Panc1 (cell line): ENCODE measurements around the gene WBP2NL. TPM values are rescaled to one million over a fixed set of nuclear protein-coding genes. Genes with fewer than 3 reads are reported as not detected.

Experiments
- ATAC-seq: fragments of 200-7000 bp; cut with Tn5 transposase; 2 replicates; pipeline ENCODE4 v1.9.1; 2020; ENCODE audit warnings: mild to moderate bottlenecking, moderate library complexity
- BruUV-seq: library from RNA; stranded (reverse); fragments of 400-500 nt; replicated peaks from 2 replicates; lab custom pipeline; 2021; lab: Mats Ljungman, UMichigan
- CTCF ChIA-PET: fragments of 300-600 bp; sonication (Branson Sonifier 250); formaldehyde crosslinking; loops from one replicate; lab custom pipeline; 2022; ENCODE audit warnings: antibody characterized with exemption; lab: Charles Lee
- POLR2A ChIA-PET: fragments of 300-600 bp; sonication (Branson Sonifier 250); formaldehyde crosslinking; loops from one replicate; lab custom pipeline; 2022; ENCODE audit warnings: antibody characterized with exemption; lab: Charles Lee
- DNase-seq: peaks from one replicate; pipeline ENCODE4 v3.0.0-alpha.2; 2010; ENCODE audit warnings: low read depth, low spot score
- H3K27ac ChIP-seq: 2 replicates; pipeline ENCODE4 v1.5.1; 2011; ENCODE audit warnings: mild to moderate bottlenecking, low read length, inconsistent platforms
- H3K27me3 ChIP-seq: fragments of 200-500 bp; sonication (Bioruptor generic); 2 replicates; pipeline ENCODE4 v1.6.0; 2014; ENCODE audit warnings: low read length, inconsistent platforms; ENCODE audit not compliant: control insufficient read depth, insufficient read depth
- H3K36me3 ChIP-seq: fragments of 200-500 bp; sonication (Bioruptor generic); 2 replicates; pipeline ENCODE4 v1.5.1; 2014; ENCODE audit warnings: inconsistent platforms, mild to moderate bottlenecking, low read length, moderate library complexity; ENCODE audit not compliant: control insufficient read depth, insufficient read depth
- H3K4me1 ChIP-seq: 2 replicates; pipeline ENCODE4 v1.5.1; 2011; ENCODE audit warnings: inconsistent platforms, mild to moderate bottlenecking, low read length, moderate library complexity; ENCODE audit not compliant: control insufficient read depth, insufficient read depth
- H3K4me3 ChIP-seq, 2 experiments: 2 replicates each; pipeline ENCODE4 v1.5.1; 2011 to 2012; ENCODE audit warnings: low read depth in 2 of 2, low read length in 2 of 2, mild to moderate bottlenecking in 2 of 2, inconsistent platforms in 1 of 2, moderate library complexity in 1 of 2
- H3K9me3 ChIP-seq: fragments of 200-500 bp; sonication (Bioruptor generic); 2 replicates; pipeline ENCODE4 v1.5.1; 2014; ENCODE audit warnings: low read depth, mild to moderate bottlenecking, inconsistent platforms, low read length, moderate library complexity; ENCODE audit not compliant: control insufficient read depth, insufficient read depth
- POLR2AphosphoS5 ChIP-seq: IDR thresholded peaks from 2 replicates; pipeline ENCODE4 v1.6.1; 2012; ENCODE audit warnings: mild to moderate bottlenecking, low read depth, low read length, moderate library complexity
- SIN3A ChIP-seq: IDR thresholded peaks from 2 replicates; pipeline ENCODE4 v1.6.1; 2012; ENCODE audit warnings: low read depth, mild to moderate bottlenecking, low read length, moderate library complexity, borderline replicate concordance; ENCODE audit not compliant: insufficient read depth
- TCF7L2 ChIP-seq: IDR thresholded peaks from 2 replicates; pipeline ENCODE4 v1.6.1; 2011; ENCODE audit warnings: mild to moderate bottlenecking, low read depth, low read length, inconsistent platforms
- in situ Hi-C: cut with HindIII; loops from 2 replicates; pipeline ENCODE4 v1.10.0; 2016; ENCODE audit warnings: low sequenced_read_pairs, low pct_unique_long_range_greater_than_20kb
- intact Hi-C: fragments of 100-400 bp; cut with micrococcal nuclease; formaldehyde crosslinking; loops from one replicate; pipeline ENCODE4 v1.10.0; 2022; ENCODE audit not compliant: unreplicated experiment
- total RNA-seq: library from RNA; stranded (reverse); gene quantifications from one replicate; pipeline ENCODE4 v1.2.1, GENCODE V29; 2021; ENCODE audit not compliant: unreplicated experiment
- TF ChIP-seq, protein P1 (sequence below), 2 experiments: IDR thresholded peaks; 2 replicates each; pipeline ENCODE4 v1.6.1; 2011 to 2012; ENCODE audit warnings: low read depth in 2 of 2, control low read depth in 1 of 2, low read length in 1 of 2, mild to moderate bottlenecking in 1 of 2, moderate library complexity in 1 of 2; ENCODE audit not compliant: insufficient read depth in 1 of 2
- TF ChIP-seq, protein P2 (sequence below): fragments of 450-650 bp; IDR thresholded peaks from 2 replicates; pipeline ENCODE4 v1.5.1; 2017; ENCODE audit warnings: mild to moderate bottlenecking

WBP2NL gene
- total RNA-seq, 1 experiment from 2014 or later = 0.44 TPM

DNA sequence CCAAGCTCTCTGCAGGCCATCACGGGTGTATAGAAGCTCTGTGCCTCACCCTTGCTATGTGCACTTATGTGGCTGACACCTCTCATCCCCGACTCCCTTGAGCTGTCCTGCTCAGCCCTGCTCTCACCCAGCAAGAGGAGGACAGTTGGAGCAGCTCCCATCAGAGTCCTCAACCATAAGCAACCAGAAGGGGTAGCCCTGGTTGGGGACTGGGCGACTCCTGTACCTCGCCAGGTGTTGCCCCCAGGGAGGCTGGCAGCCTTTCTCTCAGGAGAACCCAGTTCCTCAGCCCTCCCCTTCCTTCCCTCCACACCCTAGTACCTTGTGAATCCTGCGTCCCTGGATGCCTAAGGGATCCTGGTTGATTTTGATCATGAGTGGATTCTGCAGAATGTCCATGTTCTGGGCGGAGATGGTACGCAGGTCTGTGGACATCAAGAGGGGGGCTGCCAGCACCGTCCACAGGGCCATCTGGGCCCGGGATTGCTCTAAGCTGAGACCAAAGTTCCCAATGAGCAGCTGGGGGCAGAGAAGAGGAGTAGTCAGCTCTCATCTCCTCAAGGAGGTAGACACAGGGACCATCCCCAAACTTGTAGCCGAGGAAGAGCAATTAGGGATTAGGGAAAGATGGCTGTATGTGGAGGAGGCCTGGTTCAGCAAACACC is 64.0 kb downstream of the WBP2NL start:
- Histone ChIP-seq H3K4me1 (no peaks in the 10 kb centered on the region), H3K36me3 (no peaks in the 10 kb centered on the region), H3K27me3 (no peaks in the 10 kb centered on the region), H3K9me3 (0 out of 2 replicates have a peak, but pooled peaks cover 3% of the 10 kb centered on the region), H3K27ac (no peak overlapping the region), H3K4me3 (no peak overlapping the region)
- ATAC-seq = no peak
- no TSS peak for BruUV-seq
- in situ Hi-C loops (no loop called here), intact Hi-C loops (no loop called here)
- POLR2A ChIA-PET = no interaction called here
- TF ChIP-seq TCF7L2 (no peak), POLR2AphosphoS5 (no peak), SIN3A (no peak)
- TF ChIP-seq, protein P1, sequence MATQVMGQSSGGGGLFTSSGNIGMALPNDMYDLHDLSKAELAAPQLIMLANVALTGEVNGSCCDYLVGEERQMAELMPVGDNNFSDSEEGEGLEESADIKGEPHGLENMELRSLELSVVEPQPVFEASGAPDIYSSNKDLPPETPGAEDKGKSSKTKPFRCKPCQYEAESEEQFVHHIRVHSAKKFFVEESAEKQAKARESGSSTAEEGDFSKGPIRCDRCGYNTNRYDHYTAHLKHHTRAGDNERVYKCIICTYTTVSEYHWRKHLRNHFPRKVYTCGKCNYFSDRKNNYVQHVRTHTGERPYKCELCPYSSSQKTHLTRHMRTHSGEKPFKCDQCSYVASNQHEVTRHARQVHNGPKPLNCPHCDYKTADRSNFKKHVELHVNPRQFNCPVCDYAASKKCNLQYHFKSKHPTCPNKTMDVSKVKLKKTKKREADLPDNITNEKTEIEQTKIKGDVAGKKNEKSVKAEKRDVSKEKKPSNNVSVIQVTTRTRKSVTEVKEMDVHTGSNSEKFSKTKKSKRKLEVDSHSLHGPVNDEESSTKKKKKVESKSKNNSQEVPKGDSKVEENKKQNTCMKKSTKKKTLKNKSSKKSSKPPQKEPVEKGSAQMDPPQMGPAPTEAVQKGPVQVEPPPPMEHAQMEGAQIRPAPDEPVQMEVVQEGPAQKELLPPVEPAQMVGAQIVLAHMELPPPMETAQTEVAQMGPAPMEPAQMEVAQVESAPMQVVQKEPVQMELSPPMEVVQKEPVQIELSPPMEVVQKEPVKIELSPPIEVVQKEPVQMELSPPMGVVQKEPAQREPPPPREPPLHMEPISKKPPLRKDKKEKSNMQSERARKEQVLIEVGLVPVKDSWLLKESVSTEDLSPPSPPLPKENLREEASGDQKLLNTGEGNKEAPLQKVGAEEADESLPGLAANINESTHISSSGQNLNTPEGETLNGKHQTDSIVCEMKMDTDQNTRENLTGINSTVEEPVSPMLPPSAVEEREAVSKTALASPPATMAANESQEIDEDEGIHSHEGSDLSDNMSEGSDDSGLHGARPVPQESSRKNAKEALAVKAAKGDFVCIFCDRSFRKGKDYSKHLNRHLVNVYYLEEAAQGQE (IDR thresholded peaks at IDR 0.05; ENCODE audit: insufficient read depth in 1 of 2, low read depth in 2 of 2, low read length in 1 of 2) = no peak
- TF ChIP-seq, protein P2, sequence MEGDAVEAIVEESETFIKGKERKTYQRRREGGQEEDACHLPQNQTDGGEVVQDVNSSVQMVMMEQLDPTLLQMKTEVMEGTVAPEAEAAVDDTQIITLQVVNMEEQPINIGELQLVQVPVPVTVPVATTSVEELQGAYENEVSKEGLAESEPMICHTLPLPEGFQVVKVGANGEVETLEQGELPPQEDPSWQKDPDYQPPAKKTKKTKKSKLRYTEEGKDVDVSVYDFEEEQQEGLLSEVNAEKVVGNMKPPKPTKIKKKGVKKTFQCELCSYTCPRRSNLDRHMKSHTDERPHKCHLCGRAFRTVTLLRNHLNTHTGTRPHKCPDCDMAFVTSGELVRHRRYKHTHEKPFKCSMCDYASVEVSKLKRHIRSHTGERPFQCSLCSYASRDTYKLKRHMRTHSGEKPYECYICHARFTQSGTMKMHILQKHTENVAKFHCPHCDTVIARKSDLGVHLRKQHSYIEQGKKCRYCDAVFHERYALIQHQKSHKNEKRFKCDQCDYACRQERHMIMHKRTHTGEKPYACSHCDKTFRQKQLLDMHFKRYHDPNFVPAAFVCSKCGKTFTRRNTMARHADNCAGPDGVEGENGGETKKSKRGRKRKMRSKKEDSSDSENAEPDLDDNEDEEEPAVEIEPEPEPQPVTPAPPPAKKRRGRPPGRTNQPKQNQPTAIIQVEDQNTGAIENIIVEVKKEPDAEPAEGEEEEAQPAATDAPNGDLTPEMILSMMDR = no peak
- no peak for DNase-seq
- CTCF ChIA-PET = interaction anchor here (0.6 kb wide), 1 partner anchor 239 kb away, joined by 6 read pairs; no protein-coding TSS in a partner anchor

DNA sequence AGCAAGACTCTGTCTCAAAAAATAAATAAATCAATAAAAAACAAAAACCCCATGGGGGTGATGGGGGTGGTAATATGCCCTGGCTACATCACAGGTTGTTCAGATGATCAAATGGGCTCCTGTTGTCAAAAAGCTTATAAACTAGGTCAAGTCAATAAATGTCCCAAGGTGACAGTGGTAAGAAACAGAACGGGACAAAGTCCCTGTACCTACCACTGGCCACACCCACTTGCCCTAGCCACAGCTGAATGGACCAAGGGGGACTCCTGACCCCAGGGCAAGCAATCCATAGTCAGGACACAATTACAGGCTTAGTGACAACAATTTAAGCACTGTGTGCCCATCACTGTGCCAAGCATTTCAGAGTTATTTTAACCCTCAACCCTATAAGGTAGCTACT is 66.0 kb downstream of the WBP2NL start:
- no peaks in the 10 kb centered on the region for H3K36me3 ChIP-seq
- ChIA-PET CTCF (no interaction called here), POLR2A (no interaction called here)
- TF ChIP-seq, protein P2 = no peak
- TF ChIP-seq, protein P1 (IDR thresholded peaks at IDR 0.05; ENCODE audit: insufficient read depth in 1 of 2, low read depth in 2 of 2, low read length in 1 of 2) = no peak
- TF ChIP-seq POLR2AphosphoS5 = no peak
- TF ChIP-seq TCF7L2 = no peak
- TF ChIP-seq SIN3A = no peak
- intact Hi-C loops = no loop called here
- no peak overlapping the region for H3K27ac ChIP-seq
- H3K4me3 ChIP-seq = no peak overlapping the region
- no TSS peak for BruUV-seq
- DNase-seq (no peak), ATAC-seq (no peak)
- H3K27me3 ChIP-seq = no peaks in the 10 kb centered on the region
- in situ Hi-C loops = no loop called here
- H3K4me1 ChIP-seq = no peaks in the 10 kb centered on the region
- H3K9me3 ChIP-seq = no peaks in the 10 kb centered on the region
